LNCAP (cell line): ENCODE data around the gene C15orf61.

Experiments
- TF ChIP-seq, protein P1 (sequence below): fragments of 450-650 bp; IDR thresholded peaks from 2 replicates; pipeline ENCODE4 v1.5.1; 2017; ENCODE audit warnings: mild to moderate bottlenecking

C15orf61 gene

DNA sequence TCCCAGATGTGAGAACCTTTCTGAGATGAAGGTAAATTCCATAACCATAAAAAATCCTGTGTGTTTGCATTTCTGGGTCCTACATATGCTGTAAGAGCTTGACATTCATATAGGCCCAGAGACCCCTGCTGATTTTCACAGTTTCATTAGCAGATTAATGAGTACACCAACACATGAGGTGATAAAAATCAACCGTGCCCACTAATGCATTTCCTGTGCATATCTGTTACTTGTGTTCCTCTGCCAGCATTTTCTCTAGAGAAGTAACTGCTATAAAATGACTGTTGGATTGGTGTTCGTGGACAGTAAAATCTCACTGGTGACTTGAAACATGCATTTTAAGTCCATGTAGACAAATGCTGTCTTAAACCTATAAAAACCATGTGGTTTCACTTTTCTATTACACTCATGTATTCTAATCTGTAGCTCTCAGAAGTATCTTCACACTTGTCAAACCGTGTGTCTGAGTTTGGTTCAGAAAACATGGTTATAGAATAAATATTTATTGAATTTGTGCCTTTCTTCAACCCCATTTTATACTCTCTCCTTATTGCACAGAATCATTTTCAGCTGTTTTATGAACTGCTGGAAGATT lies 36.1 kb downstream of the C15orf61 start:
- TF ChIP-seq, protein P1, sequence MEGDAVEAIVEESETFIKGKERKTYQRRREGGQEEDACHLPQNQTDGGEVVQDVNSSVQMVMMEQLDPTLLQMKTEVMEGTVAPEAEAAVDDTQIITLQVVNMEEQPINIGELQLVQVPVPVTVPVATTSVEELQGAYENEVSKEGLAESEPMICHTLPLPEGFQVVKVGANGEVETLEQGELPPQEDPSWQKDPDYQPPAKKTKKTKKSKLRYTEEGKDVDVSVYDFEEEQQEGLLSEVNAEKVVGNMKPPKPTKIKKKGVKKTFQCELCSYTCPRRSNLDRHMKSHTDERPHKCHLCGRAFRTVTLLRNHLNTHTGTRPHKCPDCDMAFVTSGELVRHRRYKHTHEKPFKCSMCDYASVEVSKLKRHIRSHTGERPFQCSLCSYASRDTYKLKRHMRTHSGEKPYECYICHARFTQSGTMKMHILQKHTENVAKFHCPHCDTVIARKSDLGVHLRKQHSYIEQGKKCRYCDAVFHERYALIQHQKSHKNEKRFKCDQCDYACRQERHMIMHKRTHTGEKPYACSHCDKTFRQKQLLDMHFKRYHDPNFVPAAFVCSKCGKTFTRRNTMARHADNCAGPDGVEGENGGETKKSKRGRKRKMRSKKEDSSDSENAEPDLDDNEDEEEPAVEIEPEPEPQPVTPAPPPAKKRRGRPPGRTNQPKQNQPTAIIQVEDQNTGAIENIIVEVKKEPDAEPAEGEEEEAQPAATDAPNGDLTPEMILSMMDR: no peak

DNA sequence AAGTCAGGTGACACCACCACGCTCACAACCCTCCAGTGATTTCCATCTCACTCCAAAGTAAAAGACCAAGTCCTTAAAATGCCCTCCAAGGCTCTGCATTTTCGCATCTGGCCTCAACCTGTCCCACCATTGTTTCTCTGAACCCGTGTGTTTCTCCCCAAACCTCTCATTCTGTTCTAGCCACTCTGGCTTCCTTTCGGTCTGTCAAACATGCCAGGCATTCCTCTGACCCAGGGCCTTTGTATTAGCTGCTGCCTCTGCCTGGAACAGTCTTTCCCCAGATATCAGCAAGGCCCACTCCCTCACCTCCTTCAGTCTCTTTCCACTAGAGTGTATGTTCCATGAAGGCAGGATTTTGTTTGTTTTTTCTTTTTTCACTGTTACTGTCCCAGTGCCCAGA lies 37.6 kb downstream of the C15orf61 start:
- TF ChIP-seq, protein P1: no peak

DNA sequence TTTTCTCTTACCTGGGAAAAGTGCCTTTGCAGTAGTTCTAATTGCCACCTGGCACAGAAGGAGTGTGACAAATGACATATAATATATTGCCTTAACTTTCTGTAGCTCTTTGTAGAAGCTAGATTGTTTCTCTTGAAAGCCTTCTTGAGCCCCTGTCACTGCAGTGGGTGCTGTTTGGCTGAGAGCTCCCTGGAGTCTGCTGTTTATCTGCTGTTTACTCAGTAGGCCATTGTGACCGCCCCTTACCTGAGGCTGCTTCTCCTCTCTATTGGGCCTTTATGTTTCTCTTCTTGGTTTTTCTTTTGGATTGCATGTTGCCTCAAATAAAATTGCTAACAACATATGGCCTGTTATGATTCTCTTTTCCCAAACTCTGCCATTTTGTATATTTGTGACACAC lies 38.2 kb downstream of the C15orf61 start:
- TF ChIP-seq, protein P1: no peak

DNA sequence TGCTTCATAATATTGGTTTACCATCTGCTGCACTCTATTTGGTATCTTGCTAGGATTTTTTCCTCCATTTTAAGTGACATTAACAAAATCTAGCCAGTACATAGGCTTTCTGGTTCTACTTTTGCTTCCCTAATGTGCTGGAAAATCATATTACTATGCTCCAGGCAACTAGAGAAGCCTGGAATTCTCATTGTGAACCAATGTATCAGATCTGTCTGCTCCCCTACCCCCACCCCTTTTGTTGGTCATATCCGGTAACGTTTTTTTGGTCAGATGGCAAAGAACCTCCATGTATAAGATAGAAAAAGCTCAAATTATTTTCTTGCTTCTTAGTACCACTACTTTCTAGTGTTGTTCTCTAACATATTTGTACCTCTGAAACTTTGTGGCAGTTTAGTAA lies 38.6 kb downstream of the C15orf61 start:
- TF ChIP-seq, protein P1: no peak

DNA sequence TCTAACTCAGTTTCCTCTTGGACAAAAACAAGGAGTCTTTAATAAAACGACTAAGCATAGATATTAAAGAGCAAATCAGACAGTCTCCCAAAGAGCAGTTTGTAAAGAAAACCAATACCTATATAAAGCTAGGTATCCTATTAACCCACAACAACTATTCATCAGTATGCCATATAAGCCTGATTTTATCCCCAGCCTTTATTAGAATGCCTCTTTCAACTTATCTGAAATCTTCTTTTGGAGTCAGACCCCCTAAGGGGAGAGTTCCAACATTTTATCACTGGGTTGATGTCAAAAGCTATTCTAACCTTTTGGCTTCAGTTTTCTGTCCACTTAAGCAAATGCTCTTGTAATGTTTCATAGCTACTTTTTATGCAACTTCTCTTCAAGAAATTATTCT lies 39.4 kb downstream of the C15orf61 start:
- TF ChIP-seq, protein P1: no peak

DNA sequence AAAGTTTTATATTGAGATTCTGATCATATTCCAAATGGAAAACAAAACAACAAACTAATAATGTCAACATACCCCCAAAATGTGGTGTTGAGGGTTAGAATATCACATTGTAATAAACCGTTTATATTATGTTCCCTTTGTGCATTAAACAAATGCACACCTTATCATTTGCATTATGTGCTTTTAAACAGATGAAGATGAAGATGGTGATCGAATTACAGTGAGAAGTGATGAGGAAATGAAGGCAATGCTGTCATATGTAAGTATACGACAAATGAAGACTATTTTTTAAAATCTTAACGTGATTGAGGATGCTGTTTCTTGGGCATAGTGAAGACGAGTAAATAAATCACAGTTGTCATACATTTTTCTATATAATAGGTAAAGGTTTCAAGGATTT lies 42.2 kb downstream of the C15orf61 start:
- TF ChIP-seq, protein P1: no peak

DNA sequence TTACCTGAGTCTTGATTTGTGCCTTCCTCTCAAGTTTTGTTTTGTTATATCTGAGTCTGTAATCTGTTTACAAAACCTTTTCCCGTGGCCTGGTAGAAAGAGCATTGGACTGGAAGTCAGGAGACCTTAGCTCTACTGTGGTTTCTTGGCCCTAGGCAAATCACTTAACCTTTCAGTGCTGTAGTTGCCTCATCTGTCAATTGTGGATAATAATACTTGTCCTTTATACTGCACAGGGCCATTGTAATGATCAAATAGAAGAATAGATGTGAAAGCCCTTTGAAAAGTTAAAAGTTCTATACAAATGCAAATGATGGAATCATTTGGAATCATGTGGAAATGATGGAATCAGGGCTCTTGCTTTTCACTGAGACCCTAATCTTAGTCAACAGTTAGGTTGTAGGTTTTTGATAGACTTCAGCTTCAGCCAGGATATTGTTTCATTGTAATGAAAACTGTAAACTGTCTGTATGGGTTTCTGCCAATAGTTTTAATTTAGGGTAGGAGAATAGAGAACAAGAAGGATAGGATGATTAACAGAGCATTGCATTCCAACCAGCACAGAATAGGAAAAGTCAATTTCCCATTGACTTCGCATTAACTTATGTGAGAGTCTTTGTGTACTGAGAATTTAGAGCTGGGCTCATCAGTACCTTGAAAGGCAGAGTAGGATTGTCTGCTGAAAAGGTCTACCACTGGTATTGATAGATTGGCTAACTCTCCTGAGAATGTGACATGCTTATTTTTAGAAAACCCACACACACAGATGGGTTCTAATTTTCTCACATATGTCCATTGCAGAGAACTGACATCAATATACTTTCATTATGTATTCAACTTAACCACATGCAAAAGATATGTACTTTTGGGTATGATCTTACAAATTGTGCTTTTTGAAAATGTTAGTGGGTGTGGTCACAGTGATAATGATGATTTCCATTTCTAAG lies 43.4 kb downstream of the C15orf61 start:
- TF ChIP-seq, protein P1: no peak
